ENCODE measurements around the gene CA11.
"Not testable (repeated sequence)": the region's sequence is repeated elsewhere in the genome, so short reads cannot be mapped to it uniquely, and the experiment has no call there.

The CA11 gene

GRCh38 chr19:48642862-48643261 is 3.1 kb downstream of the CA11 start:
- no peak for DNase-seq (ENCODE audit: low read depth in 3 of 3)

DNA sequence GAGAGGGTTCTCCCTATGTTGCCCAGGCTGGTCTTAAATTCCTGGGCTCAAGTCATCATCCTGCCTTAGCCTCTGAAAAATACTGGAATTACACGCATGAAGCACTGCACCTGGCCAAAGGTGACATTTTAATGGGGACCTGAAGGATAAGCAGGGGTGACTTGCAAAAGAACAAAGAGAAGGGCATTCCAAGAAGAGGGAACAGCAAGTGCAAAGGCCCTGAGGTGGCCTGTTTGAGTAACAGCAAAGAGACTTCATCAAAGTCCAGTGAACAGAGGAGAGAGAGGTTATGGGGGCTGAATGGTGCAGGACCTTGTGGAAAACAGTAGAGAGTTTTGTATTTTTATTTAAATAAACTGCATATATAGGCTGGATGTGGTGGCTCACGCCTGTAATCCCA is 4.1 kb downstream of the CA11 start:
- no peak for DNase-seq (ENCODE audit: low read depth in 3 of 3)

GRCh38 chr19:48639483-48640375 is 6.3 kb downstream of the CA11 start:
- no peak for DNase-seq (ENCODE audit: low read depth in 3 of 3)

- no peak for DNase-seq (ENCODE audit: low read depth in 3 of 3)
Observed at GRCh38 chr19:48638831-48639381, 7.1 kb downstream of the CA11 start.

DNA sequence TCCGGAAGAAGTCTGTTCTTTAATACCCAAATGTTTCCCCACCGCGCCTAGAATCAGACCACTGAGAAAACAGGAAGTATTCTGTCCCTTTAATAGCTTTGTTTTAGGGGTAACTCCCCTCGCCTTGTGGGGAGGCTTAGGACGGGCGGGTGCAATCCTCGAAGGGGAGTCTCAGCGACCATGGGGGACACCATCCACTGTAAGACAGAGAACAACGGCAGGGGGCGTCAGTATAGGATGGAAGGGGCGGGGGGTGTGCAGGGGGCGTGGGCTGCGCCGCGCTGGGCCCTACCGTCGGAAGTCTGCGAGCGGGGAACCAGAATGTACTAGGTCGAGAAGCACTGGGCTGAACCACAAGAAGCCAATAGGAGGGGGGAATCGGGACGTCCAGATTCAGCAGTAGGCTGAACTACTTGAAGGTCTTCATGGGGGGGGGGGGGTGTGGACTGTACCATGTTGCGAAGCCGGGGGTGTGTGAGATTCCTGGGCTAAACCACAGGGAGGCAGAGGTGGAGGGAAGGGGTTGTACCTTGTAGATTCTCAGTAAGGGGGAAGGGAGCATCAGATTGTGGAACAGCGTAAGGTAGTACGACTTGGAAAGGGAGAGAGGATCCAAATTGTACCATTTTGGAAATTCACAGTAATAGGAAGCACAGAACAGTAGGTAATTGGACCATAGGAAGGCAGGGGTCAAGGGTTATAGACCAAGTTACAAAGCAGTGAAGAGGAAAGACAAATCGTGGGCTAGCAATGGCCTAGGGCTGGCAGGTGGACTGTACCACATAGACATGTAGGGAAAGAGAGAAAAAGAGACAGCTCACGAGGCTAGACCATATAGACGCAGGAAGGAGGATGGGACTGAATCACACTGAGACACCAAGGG is 7.8 kb downstream of the CA11 start:
- peak; percentile 56 to 78 (median 70) for DNase-seq (ENCODE audit: low read depth in 3 of 3)

DNA sequence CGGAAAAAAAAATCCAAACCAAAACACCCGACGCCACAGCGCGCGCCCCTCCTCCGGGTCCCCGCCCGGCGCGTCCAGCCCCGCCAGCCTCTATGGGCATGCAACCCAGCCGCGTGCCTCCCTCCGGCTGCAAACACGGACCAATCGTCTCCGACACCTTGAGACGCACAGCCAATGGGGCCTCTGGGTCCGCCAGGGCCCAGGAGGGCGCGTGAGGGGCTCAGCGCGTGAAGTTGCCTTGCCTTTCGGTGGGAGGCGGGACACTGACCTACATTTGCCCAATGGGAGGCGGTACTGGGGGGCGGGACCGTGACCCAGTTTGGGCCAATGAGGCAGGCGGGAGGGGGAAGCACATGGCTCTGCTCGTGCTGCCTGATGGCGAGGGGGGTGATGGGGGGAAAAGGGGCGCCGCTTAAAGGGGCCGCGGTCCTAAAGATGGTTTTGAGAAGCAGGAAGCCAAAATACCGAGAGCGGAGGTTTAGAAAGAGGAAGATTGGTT is 8.5 kb downstream of the CA11 start:
- DNase-seq (ENCODE audit: low read depth in 3 of 3), result peak; percentile 97 to 99 (median 98)

GRCh38 chr19:48636859-48637448 is 9.0 kb downstream of the CA11 start, which contains the start of gene DBP:
DBP (minus strand) TSS chr19:48637379; CDS start chr19:48636994, 385 bp downstream.
- DNase-seq (ENCODE audit: low read depth in 3 of 3), result no peak

- DNase-seq (ENCODE audit: low read depth in 3 of 3), result no peak
Observed at GRCh38 chr19:48635966-48636858, 9.8 kb downstream of the CA11 start.

GRCh38 chr19:48635263-48635965 is 10.6 kb downstream of the CA11 start:
- DNase-seq (ENCODE audit: low read depth in 3 of 3), result peak; percentile 56 to 75 (median 59)

DNA sequence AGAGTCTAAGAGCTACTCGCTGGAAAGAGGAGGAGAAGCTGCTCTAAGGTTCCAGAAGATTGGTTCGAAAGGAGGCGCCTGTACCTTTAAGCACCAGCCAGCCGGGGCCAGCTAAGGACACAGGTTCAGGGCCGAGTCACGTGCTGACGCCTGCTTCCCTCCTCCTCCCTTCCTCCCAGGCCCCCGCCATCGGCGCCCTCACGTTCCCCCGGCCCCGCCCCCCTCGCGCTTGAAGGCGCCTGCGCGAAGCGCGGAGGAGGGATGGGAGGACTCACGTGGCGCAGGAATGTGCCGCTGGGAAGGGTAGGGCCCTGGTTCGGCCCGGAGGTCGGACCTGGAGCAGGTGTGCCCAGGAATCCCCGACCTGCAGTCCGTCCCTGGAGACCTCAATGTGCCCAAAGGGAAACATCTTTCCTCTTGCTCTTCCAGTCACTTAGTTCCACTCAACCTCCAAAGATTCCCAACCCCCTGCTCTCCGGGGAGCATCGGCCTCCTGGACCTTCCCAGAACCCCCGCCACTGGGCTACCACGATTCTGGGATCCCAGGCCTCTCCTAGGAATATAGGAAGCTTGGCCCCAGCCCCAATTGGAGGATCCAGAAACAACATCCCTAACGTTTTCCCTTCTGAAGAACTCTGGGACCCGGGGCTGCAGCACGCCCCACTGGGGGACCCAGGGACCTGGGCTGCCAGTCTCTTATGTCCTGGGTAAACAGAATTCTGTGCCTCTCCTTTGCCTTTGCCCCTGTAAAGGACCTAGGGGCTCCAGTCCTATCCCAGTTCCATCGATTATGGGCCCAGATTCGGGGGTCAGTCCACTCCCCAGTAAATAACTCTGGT is 11.3 kb downstream of the CA11 start:
- peak; percentile 85 to 93 (median 87) for DNase-seq (ENCODE audit: low read depth in 3 of 3)

DNA sequence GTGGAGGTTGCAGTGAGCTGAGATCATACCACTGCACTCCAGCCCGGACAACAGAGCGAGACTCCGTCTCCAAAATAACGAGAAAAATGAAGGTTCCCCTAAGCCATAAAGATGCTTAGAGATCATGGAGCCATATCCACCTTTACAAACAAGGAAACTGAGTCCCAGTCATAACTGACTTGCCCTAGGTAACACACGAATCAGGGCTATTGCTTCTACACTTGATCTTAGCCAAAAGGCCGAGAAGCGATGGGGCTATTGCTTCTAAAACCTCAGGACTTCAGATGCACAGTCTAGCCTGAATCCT is 12.0 kb downstream of the CA11 start:
- no peak for DNase-seq (ENCODE audit: low read depth in 3 of 3)

GRCh38 chr19:48633148-48634035 is 12.6 kb downstream of the CA11 start:
- no peak for DNase-seq (ENCODE audit: low read depth in 3 of 3)

DNA sequence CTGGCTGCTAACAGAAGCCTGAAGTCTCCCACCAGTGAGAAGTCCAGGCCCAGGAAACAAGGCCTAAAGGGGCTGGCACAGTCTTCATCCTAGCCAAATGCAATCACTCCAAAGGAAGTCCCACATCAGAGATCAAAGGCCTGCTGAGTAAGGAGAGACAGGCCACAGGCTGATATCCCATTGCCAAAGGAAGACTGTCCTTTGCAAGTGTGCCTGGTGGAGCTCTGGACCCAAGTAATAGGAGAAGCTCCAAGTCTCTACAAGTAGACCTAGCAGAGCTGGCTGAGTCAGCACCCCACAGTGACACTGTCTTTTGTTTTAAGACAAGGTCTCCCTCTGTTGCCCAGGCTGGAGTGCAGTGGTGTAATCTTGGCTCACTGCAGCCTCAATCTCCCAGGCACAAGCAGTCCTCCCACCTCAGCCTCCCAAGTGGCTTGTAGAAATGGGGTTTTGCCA is 13.3 kb downstream of the CA11 start:
- no peak for DNase-seq (ENCODE audit: low read depth in 3 of 3)

- not testable (repeated sequence) for DNase-seq (ENCODE audit: low read depth in 3 of 3)
Observed at GRCh38 chr19:48632286-48632685, 13.7 kb downstream of the CA11 start.

DNA sequence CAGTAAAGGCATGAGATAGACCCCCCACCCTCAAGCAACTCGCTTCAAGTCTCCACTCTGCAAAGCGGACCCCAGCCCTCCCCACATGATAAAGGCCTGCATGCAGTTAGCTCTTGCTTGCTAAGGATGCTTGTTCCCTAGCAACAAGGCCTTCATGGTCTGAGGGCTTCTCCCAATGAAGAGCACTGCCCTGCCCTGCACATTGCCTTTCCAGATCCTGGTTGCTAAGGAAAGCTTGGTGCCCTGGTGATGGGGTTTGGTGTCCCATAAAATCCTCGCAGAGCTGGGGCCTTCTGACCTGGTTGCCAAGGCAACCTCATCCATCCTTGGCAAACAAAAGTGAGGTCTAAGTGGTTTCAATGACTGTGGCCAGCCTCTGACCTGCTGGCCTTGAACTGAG is 14.8 kb downstream of the CA11 start:
- DNase-seq (ENCODE audit: low read depth in 3 of 3), result no peak

DNA sequence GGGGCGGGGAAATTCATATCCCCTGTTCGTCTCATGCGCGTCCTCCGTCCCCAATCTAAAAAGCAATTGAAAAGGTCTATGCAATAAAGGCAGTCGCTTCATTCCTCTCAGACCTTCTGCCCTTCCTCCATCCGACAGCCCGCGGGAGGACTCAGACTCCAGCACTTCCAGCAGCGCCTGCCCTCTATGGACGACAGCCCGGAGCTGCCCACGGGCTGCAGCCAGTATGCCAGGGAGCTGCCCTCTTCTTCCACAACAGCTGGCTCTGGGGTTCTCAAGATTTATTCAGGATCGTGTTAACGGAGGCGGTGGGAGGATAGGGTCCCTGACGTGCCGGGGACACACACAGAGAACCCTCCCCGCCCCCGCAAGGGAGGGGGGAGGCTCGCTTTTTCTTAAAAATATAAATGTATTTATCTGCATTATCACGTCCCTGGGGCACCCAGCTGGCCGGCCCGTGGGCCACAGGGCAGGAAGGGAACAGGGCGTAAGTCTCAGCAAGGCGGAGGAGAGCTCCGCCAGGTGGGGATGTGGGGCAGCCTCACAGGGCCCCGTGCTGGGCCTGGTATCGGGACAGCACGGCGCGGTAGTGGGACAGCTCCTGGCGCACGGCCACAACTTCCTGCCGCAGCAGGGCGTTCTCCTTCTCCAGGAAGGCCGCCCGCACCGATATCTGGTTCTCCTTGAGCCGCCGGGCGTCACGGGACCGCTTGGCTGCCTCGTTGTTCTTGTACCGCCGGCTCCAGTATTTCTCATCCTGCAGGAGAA is 15.5 kb downstream of the CA11 start:
- DNase-seq (ENCODE audit: low read depth in 3 of 3), result no peak

DNA sequence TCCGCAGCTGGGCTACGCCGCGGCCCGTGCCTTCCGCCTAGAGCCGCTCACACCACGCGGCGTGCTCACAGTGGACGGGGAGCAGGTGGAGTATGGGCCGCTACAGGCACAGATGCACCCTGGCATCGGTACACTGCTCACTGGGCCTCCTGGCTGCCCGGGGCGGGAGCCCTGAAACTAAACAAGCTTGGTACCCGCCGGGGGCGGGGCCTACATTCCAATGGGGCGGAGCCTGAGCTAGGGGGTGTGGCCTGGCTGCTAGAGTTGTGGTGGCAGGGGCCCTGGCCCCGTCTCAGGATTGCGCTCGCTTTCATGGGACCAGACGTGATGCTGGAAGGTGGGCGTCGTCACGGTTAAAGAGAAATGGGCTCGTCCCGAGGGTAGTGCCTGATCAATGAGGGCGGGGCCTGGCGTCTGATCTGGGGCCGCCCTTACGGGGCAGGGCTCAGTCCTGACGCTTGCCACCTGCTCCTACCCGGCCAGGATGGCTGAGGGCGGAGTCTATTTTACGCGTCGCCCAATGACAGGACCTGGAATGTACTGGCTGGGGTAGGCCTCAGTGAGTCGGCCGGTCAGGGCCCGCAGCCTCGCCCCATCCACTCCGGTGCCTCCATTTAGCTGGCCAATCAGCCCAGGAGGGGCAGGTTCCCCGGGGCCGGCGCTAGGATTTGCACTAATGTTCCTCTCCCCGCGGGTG is 16.2 kb downstream of the CA11 start:
- no peak for DNase-seq (ENCODE audit: low read depth in 3 of 3)

All from stimulated activated CD4-positive, alpha-beta T cell treated with anti-CD3 and anti-CD28 coated beads, TNF-alpha, amount 100 ng/mL, for 4 hours (primary cell).